KMS-11 (cell line): Measurements from ENCODE around the gene PLD1.

Experiments
- H2AFZ ChIP-seq: fragments of 200-600 bp; sonication (generic); 2 replicates; pipeline ENCODE4 v1.6.1; 2016; ENCODE audit warnings: antibody characterized with exemption, mixed run types, low read depth
- H3K27ac ChIP-seq: fragments of 200-600 bp; sonication (generic); 2 replicates; pipeline ENCODE4 v1.6.1; 2016; ENCODE audit warnings: mild to moderate bottlenecking, mixed run types
- H3K27me3 ChIP-seq: fragments of 200-600 bp; sonication (generic); 2 replicates; pipeline ENCODE4 v1.6.1; 2017; ENCODE audit warnings: mild to moderate bottlenecking, low read depth, mixed run types, moderate library complexity; ENCODE audit not compliant: insufficient read depth
- H3K36me3 ChIP-seq: fragments of 200-600 bp; sonication (generic); 2 replicates; pipeline ENCODE4 v1.6.1; 2017; ENCODE audit warnings: mild to moderate bottlenecking, mixed run types; ENCODE audit not compliant: insufficient read depth
- H3K4me1 ChIP-seq: fragments of 200-600 bp; sonication (generic); 2 replicates; pipeline ENCODE4 v1.6.1; 2016; ENCODE audit warnings: mild to moderate bottlenecking, low read depth, mixed run types; ENCODE audit not compliant: poor library complexity, severe bottlenecking
- H3K4me2 ChIP-seq: fragments of 200-600 bp; sonication (generic); 2 replicates; pipeline ENCODE4 v1.7.0; 2016; ENCODE audit warnings: mild to moderate bottlenecking, mixed run types
- H3K4me3 ChIP-seq: fragments of 200-600 bp; sonication (generic); IDR thresholded peaks from 2 replicates; pipeline ENCODE4 v1.6.1; 2017; ENCODE audit warnings: low read depth, low read length, mixed read lengths; ENCODE audit not compliant: insufficient read depth
- H3K79me2 ChIP-seq: fragments of 200-600 bp; sonication (generic); 2 replicates; pipeline ENCODE4 v1.6.1; 2016; ENCODE audit warnings: low read depth, mixed run types; ENCODE audit not compliant: insufficient read depth
- H3K9ac ChIP-seq: fragments of 200-600 bp; sonication (generic); 2 replicates; pipeline ENCODE4 v1.6.1; 2016; ENCODE audit warnings: mild to moderate bottlenecking, mixed run types
- H4K20me1 ChIP-seq: fragments of 200-600 bp; sonication (generic); 2 replicates; pipeline ENCODE4 v1.6.1; 2016; ENCODE audit warnings: mild to moderate bottlenecking, mixed run types; ENCODE audit not compliant: insufficient read depth
- CTCF ChIP-seq: fragments of 200-600 bp; sonication (generic); conservative IDR thresholded peaks from 2 replicates; pipeline ENCODE4 v1.6.1; 2017; ENCODE audit warnings: low read depth, mild to moderate bottlenecking, antibody characterized with exemption, low read length, moderate library complexity, mixed read lengths

Gene PLD1

GRCh38 chr3:171835116-171835515, 24.8 kb upstream of the PLD1 start:
- Histone ChIP-seq H4K20me1 (no peaks in the 10 kb centered on the region), H2AFZ (no peak overlapping the region), H3K27me3 (no peaks in the 10 kb centered on the region), H3K4me2 (no peak overlapping the region), H3K9ac (no peak overlapping the region), H3K4me3 (no peak overlapping the region), H3K36me3 (no peaks in the 10 kb centered on the region), H3K27ac (no peak overlapping the region), H3K79me2 (no peaks in the 10 kb centered on the region), H3K4me1 (peaks cover 6% of the 10 kb centered on the region)
- no peak for TF ChIP-seq CTCF

GRCh38 chr3:171834461-171834801, 24.1 kb upstream of the PLD1 start:
- Histone ChIP-seq H3K27me3 (no peaks in the 10 kb centered on the region), H3K4me1 (peaks cover 6% of the 10 kb centered on the region), H3K9ac (no peak overlapping the region), H3K36me3 (no peaks in the 10 kb centered on the region), H2AFZ (no peak overlapping the region), H4K20me1 (no peaks in the 10 kb centered on the region), H3K79me2 (no peaks in the 10 kb centered on the region), H3K4me2 (no peak overlapping the region), H3K4me3 (no peak overlapping the region), H3K27ac (no peak overlapping the region)
- peak; percentile 23; the same call in 1 of the 2 replicates for TF ChIP-seq CTCF

- no peaks in the 10 kb centered on the region for H3K27me3 ChIP-seq
- H3K27ac ChIP-seq = no peak overlapping the region
- H3K4me1 ChIP-seq = peaks cover 6% of the 10 kb centered on the region
- TF ChIP-seq CTCF = peak; percentile 54
- no peaks in the 10 kb centered on the region for H3K36me3 ChIP-seq
- H3K4me3 ChIP-seq = no peak overlapping the region
- H3K9ac ChIP-seq = no peak overlapping the region
- H4K20me1 ChIP-seq = no peaks in the 10 kb centered on the region
- H2AFZ ChIP-seq = no peak overlapping the region
- no peaks in the 10 kb centered on the region for H3K79me2 ChIP-seq
- H3K4me2 ChIP-seq = no peak overlapping the region
These were observed 23.6 kb upstream of the PLD1 start for GRCh38 chr3:171833789-171834460.

- H3K36me3 ChIP-seq = no peaks in the 10 kb centered on the region
- no peak overlapping the region for H3K9ac ChIP-seq
- H3K4me3 ChIP-seq = no peak overlapping the region
- no peaks in the 10 kb centered on the region for H3K27me3 ChIP-seq
- H4K20me1 ChIP-seq = no peaks in the 10 kb centered on the region
- peaks cover 6% of the 10 kb centered on the region for H3K4me1 ChIP-seq
- H3K79me2 ChIP-seq = no peaks in the 10 kb centered on the region
- no peak overlapping the region for H2AFZ ChIP-seq
- H3K27ac ChIP-seq = no peak overlapping the region
- TF ChIP-seq CTCF = no peak
- H3K4me2 ChIP-seq = no peak overlapping the region
These were observed 22.7 kb upstream of the PLD1 start for GRCh38 chr3:171832989-171833388.
